HEK293 (cell line): ENCODE data around the gene ELL.
A peak's percentile ranks its signal among the peaks of the same experiment; 100 is the strongest.

Experiments used
- BCL11A ChIP-seq: fragments of 450-650 bp; formaldehyde crosslinking; IDR thresholded peaks from 2 replicates; pipeline ENCODE4 v1.5.1; 2016; ENCODE audit warnings: low read depth, missing biosample characterization, missing genetic modification characterization
- CTCF ChIP-seq: fragments of 450-650 bp; formaldehyde crosslinking; IDR thresholded peaks from 2 replicates; pipeline ENCODE4 v1.5.1; 2016; ENCODE audit warnings: missing biosample characterization, missing genetic modification characterization
- ELK4 ChIP-seq: IDR thresholded peaks from 2 replicates; pipeline ENCODE4 v1.6.1; 2011; ENCODE audit warnings: mild to moderate bottlenecking, low read depth, low read length, borderline replicate concordance
- GLI2 ChIP-seq: fragments of 450-650 bp; formaldehyde crosslinking; IDR thresholded peaks from 2 replicates; pipeline ENCODE4; 2017; ENCODE audit warnings: missing biosample characterization, missing genetic modification characterization, low read depth, borderline replicate concordance
- HOXC10 ChIP-seq: sonication (generic); formaldehyde crosslinking; IDR thresholded peaks from 2 replicates; pipeline ENCODE4 v1.8.1; 2023; ENCODE audit warnings: mild to moderate bottlenecking, missing genetic modification reagents
- IKZF3 ChIP-seq: fragments of 450-650 bp; IDR thresholded peaks from 2 replicates; pipeline ENCODE4 v1.5.0; 2018; ENCODE audit warnings: missing biosample characterization, mild to moderate bottlenecking, missing genetic modification characterization, moderate library complexity
- SCRT2 ChIP-seq: fragments of 450-650 bp; formaldehyde crosslinking; IDR thresholded peaks from 2 replicates; pipeline ENCODE4 v1.5.1; 2016; ENCODE audit warnings: missing biosample characterization, missing genetic modification characterization
- SETDB1 ChIP-seq: IDR thresholded peaks from one replicate; pipeline ENCODE4 v1.6.1; 2017; ENCODE audit warnings: mild to moderate bottlenecking, low read length, moderate library complexity, mixed read lengths; ENCODE audit not compliant: insufficient read length
- YY1 ChIP-seq: fragments of 450-650 bp; formaldehyde crosslinking; IDR thresholded peaks from 2 replicates; pipeline ENCODE4 v1.5.1; 2018; ENCODE audit warnings: missing biosample characterization, missing genetic modification characterization
- ZBTB1 ChIP-seq: fragments of 450-650 bp; formaldehyde crosslinking; IDR thresholded peaks from 2 replicates; pipeline ENCODE4 v1.5.1; 2016; ENCODE audit warnings: missing biosample characterization, missing genetic modification characterization
- ZFHX2 ChIP-seq: fragments of 450-650 bp; formaldehyde crosslinking; conservative IDR thresholded peaks from 2 replicates; pipeline ENCODE4 v1.5.1; 2016; ENCODE audit warnings: missing biosample characterization, missing genetic modification characterization
- ZNF112 ChIP-seq: fragments of 450-650 bp; formaldehyde crosslinking; IDR thresholded peaks from 2 replicates; pipeline ENCODE4 v1.5.0; 2017; ENCODE audit warnings: missing biosample characterization, missing genetic modification characterization
- ZNF114 ChIP-seq: fragments of 450-650 bp; formaldehyde crosslinking; IDR thresholded peaks from 2 replicates; pipeline ENCODE4 v1.5.0; 2017; ENCODE audit warnings: missing biosample characterization, missing genetic modification characterization
- ZNF121 ChIP-seq: fragments of 450-650 bp; formaldehyde crosslinking; IDR thresholded peaks from 2 replicates; pipeline ENCODE4 v1.5.1; 2016; ENCODE audit warnings: missing biosample characterization, missing genetic modification characterization
- ZNF16 ChIP-seq: fragments of 450-650 bp; formaldehyde crosslinking; IDR thresholded peaks from 2 replicates; pipeline ENCODE4 v1.5.1; 2016; ENCODE audit warnings: low read depth, missing biosample characterization, missing genetic modification characterization
- ZNF2 ChIP-seq: fragments of 450-650 bp; formaldehyde crosslinking; IDR thresholded peaks from 2 replicates; pipeline ENCODE4 v1.5.1; 2016; ENCODE audit warnings: missing biosample characterization, missing genetic modification characterization
- ZNF335 ChIP-seq: fragments of 450-650 bp; formaldehyde crosslinking; conservative IDR thresholded peaks from 2 replicates; pipeline ENCODE4 v1.5.1; 2016; ENCODE audit warnings: missing biosample characterization, missing genetic modification characterization
- ZNF398 ChIP-seq: fragments of 450-650 bp; formaldehyde crosslinking; IDR thresholded peaks from 2 replicates; pipeline ENCODE4 v1.5.1; 2017; ENCODE audit warnings: missing biosample characterization, missing genetic modification characterization
- ZNF426 ChIP-seq: fragments of 450-650 bp; formaldehyde crosslinking; IDR thresholded peaks from 2 replicates; pipeline ENCODE4 v1.5.1; 2017; ENCODE audit warnings: missing biosample characterization, missing genetic modification characterization, mild to moderate bottlenecking, inconsistent platforms, moderate library complexity
- ZNF449 ChIP-seq: fragments of 450-650 bp; formaldehyde crosslinking; IDR thresholded peaks from 2 replicates; pipeline ENCODE4 v1.5.1; 2017; ENCODE audit warnings: missing biosample characterization, mild to moderate bottlenecking, missing genetic modification characterization, moderate library complexity
- ZNF510 ChIP-seq: fragments of 450-650 bp; formaldehyde crosslinking; IDR thresholded peaks from 2 replicates; pipeline ENCODE4 v1.5.1; 2018; ENCODE audit warnings: mild to moderate bottlenecking, missing genetic modification characterization, missing biosample characterization; ENCODE audit not compliant: insufficient replicate concordance
- ZNF544 ChIP-seq: fragments of 450-650 bp; formaldehyde crosslinking; IDR thresholded peaks from 2 replicates; pipeline ENCODE4 v1.5.0; 2017; ENCODE audit warnings: missing biosample characterization, missing genetic modification characterization
- ZNF560 ChIP-seq: fragments of 450-650 bp; formaldehyde crosslinking; IDR thresholded peaks from 2 replicates; pipeline ENCODE4 v1.5.1; 2017; ENCODE audit warnings: missing biosample characterization, missing genetic modification characterization, borderline replicate concordance
- ZNF610 ChIP-seq: fragments of 450-650 bp; formaldehyde crosslinking; IDR thresholded peaks from 2 replicates; pipeline ENCODE4 v1.5.1; 2016; ENCODE audit warnings: missing biosample characterization, missing genetic modification characterization, borderline replicate concordance
- ZNF621 ChIP-seq: fragments of 450-650 bp; formaldehyde crosslinking; IDR thresholded peaks from 2 replicates; pipeline ENCODE4 v1.5.1; 2017; ENCODE audit warnings: missing biosample characterization, missing genetic modification characterization
- ZNF777 ChIP-seq: fragments of 450-650 bp; formaldehyde crosslinking; IDR thresholded peaks from 2 replicates; pipeline ENCODE4 v1.5.1; 2017; ENCODE audit warnings: missing biosample characterization, missing genetic modification characterization, borderline replicate concordance
- ZNF785 ChIP-seq: fragments of 450-650 bp; formaldehyde crosslinking; IDR thresholded peaks from 2 replicates; pipeline ENCODE4 v1.5.1; 2016; ENCODE audit warnings: missing biosample characterization, missing genetic modification characterization
- ZNF792 ChIP-seq: fragments of 450-650 bp; formaldehyde crosslinking; IDR thresholded peaks from 2 replicates; pipeline ENCODE4 v1.5.1; 2016; ENCODE audit warnings: missing biosample characterization, missing genetic modification characterization
- ZSCAN23 ChIP-seq: fragments of 450-650 bp; formaldehyde crosslinking; IDR thresholded peaks from 2 replicates; pipeline ENCODE4 v1.5.1; 2016; ENCODE audit warnings: missing biosample characterization, missing genetic modification characterization
- TF ChIP-seq, protein P1 (sequence below): fragments of 450-650 bp; formaldehyde crosslinking; IDR thresholded peaks from 2 replicates; pipeline ENCODE4 v1.5.1; 2016; ENCODE audit warnings: missing biosample characterization, missing genetic modification characterization

The ELL gene

DNA sequence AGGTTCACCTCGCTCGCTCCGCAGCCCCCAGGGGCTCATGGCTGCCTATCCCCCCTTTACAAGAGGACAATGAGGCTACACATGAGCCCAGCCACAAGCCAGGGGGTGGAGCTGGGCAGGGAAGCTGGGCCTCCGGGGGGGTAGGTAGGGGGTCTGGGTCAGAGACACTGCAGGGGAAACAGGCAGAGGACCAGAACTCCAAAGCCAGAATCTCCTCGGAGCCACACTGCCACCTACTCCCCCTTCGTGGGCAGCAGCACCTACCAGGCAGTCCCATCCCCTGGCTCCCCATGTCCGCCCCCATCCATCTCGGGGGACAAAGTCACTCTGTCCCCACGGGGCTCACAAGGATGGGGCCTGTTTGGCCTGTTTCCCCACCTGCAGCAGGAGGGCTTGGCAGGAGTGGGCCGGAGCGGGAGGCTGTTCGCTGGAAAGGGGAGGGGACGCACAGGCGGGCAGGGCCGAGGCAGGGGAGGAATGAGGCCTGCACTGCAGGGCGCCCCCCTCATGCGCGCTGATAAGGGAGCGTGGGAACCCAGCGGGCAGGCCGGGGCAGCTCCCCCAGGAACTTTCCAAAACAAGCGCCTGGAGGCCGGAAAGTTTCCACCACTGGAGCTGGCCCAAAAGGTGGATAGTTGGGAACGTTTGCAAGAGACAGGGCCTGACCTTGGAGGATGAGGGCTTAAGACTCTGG is 83.4 kb downstream of the ELL start (continued):
- TF ChIP-seq ZNF114 (tag by site-specific recombination) (no peak), HOXC10 (no peak), ZNF610 (tag by site-specific recombination) (peak; percentile 92), SCRT2 (no peak), ELK4 (no peak), ZNF777 (tag by site-specific recombination) (no peak), CTCF (tag by site-specific recombination) (peak; percentile 91), ZNF121 (tag by site-specific recombination) (no peak), ZFHX2 (tag by site-specific recombination) (peak; percentile 97), ZNF621 (tag by site-specific recombination) (no peak), ZBTB1 (no peak), ZNF560 (tag by site-specific recombination) (no peak), ZNF426 (no peak), ZNF449 (tag by site-specific recombination) (peak; percentile 41; the same call in 1 of the 2 replicates), ZNF510 (tag by site-specific recombination) (no peak), ZNF2 (tag by site-specific recombination) (peak; percentile 27; the same call in 1 of the 2 replicates), ZNF398 (tag by site-specific recombination) (peak; percentile 100), ZSCAN23 (no peak), GLI2 (tag by site-specific recombination) (peak; percentile 22; the same call in 1 of the 2 replicates), ZNF785 (tag by site-specific recombination) (0 out of 2 replicates have a peak, but pooled peaks have one; percentile 44), ZNF335 (peak; percentile 76), SETDB1 (no peak), IKZF3 (tag by site-specific recombination) (peak; percentile 97), ZNF792 (tag by site-specific recombination) (no peak), ZNF112 (tag by site-specific recombination) (no peak), ZNF544 (no peak), BCL11A (peak; percentile 34; the same call in 1 of the 2 replicates), ZNF16 (no peak), YY1 (tag by site-specific recombination) (no peak; the same call in 1 of the 2 replicates)
- TF ChIP-seq, protein P1, sequence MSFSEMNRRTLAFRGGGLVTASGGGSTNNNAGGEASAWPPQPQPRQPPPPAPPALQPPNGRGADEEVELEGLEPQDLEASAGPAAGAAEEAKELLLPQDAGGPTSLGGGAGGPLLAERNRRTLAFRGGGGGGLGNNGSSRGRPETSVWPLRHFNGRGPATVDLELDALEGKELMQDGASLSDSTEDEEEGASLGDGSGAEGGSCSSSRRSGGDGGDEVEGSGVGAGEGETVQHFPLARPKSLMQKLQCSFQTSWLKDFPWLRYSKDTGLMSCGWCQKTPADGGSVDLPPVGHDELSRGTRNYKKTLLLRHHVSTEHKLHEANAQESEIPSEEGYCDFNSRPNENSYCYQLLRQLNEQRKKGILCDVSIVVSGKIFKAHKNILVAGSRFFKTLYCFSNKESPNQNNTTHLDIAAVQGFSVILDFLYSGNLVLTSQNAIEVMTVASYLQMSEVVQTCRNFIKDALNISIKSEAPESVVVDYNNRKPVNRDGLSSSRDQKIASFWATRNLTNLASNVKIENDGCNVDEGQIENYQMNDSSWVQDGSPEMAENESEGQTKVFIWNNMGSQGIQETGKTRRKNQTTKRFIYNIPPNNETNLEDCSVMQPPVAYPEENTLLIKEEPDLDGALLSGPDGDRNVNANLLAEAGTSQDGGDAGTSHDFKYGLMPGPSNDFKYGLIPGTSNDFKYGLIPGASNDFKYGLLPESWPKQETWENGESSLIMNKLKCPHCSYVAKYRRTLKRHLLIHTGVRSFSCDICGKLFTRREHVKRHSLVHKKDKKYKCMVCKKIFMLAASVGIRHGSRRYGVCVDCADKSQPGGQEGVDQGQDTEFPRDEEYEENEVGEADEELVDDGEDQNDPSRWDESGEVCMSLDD (tag by site-specific recombination), result peak; percentile 86
